SK-N-MC (cell line): ENCODE measurements around the gene RNPS1.

Experiments
- EZH2 ChIP-seq: fragments of 200-600 bp; sonication (generic); IDR thresholded peaks from one replicate; pipeline ENCODE4 v1.6.1; 2017; ENCODE audit warnings: antibody characterized with exemption
- FOXP2 ChIP-seq: optimal IDR thresholded peaks from 2 replicates; pipeline ENCODE3; 2011; ENCODE audit warnings: mild to moderate bottlenecking, moderate library complexity; ENCODE audit not compliant: insufficient read depth; ENCODE audit errors: extremely low read length, control extremely low read depth
- POLR2AphosphoS5 ChIP-seq: IDR thresholded peaks from 2 replicates; pipeline ENCODE4 v1.6.1; 2012; ENCODE audit warnings: mild to moderate bottlenecking, low read depth, low read length, borderline replicate concordance

- no peak for TF ChIP-seq EZH2
- no peak for TF ChIP-seq POLR2AphosphoS5
- no peak for TF ChIP-seq FOXP2
These were observed 63.4 kb downstream of the RNPS1 start for GRCh38 chr16:2204416-2205103.
